Measurements from ENCODE around the gene EIF4A3.
"Not testable (repeated sequence)": the region's sequence is repeated elsewhere in the genome, so short reads cannot be mapped to it uniquely, and the experiment has no call there.

The EIF4A3 gene

GRCh38 chr17:80173126-80173525 lies 26.2 kb upstream of the EIF4A3 start:
- no peak for DNase-seq (ENCODE audit: low read depth, low spot score)

DNA sequence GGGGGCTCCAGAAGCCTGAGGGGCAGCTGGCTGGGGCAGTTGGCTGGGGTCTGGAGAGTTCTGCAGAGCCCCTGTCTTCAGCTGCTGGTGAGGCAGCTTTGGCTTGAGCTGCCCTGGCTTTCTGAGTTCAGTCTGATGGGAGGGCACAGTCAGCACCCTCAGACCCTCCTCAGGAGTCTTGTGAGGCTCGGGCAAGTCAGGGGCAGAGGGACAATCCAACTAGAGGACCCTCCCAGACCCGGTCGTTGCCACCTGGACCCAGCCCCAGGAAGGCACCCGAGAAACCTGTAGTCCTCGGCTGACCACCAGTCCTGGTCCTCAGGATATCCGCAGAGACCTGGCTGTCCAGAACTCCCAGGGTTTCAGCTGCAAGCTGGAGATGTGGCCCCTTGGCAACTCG lies 24.8 kb upstream of the EIF4A3 start:
- DNase-seq (ENCODE audit: low read depth, low spot score): no peak

- DNase-seq (ENCODE audit: low read depth, low spot score): no peak
Observed at GRCh38 chr17:80169784-80170500, 23.0 kb upstream of the EIF4A3 start, which contains the start of gene CARD14. Gene CARD14 (plus strand): TSS chr17:80170030. CDS start chr17:80181439, 11,409 bp downstream.

DNA sequence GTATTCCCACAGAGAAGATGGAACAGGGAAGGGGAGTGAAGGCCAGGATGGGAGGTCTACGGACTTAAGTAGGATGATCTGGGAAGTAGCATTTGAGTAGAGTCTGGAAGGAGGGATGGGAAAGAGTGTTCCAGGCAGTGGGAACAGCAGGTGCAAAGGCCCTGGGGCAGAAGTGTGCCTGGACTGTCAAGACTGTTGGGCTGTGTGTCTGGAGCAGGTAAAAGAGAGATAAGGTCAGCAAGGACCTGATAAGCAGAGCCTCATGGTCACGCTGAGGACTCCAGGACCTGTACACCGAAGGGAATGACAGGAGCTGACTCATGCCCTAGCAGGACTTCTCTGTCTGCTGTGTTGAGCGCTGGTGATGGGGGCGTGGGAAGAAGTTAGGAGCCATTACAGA lies 22.2 kb upstream of the EIF4A3 start:
- DNase-seq (ENCODE audit: low read depth, low spot score): no peak

GRCh38 chr17:80168371-80168770 lies 21.4 kb upstream of the EIF4A3 start:
- no peak for DNase-seq (ENCODE audit: low read depth, low spot score)

- DNase-seq (ENCODE audit: low read depth, low spot score): no peak
Observed at GRCh38 chr17:80166446-80166845, 19.5 kb upstream of the EIF4A3 start.

DNA sequence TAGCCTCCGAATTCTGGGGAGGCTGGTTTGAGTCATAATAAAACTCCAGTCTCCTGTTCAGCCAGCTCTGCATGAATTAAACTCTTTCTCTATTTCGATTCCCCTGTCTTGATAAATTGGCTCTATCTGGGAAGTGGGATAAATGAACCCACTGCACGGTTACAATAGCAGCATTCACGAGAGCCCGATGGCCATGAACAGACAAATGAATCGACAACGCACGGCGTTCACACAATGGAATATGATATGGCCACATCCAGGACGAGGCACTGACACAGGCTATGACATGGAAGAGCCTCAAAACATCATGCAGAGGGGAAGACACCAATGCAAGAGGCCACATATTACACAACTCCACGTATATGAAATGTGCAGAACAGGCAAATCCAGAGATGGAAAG lies 17.3 kb upstream of the EIF4A3 start:
- no peak for DNase-seq (ENCODE audit: low read depth, low spot score)

DNA sequence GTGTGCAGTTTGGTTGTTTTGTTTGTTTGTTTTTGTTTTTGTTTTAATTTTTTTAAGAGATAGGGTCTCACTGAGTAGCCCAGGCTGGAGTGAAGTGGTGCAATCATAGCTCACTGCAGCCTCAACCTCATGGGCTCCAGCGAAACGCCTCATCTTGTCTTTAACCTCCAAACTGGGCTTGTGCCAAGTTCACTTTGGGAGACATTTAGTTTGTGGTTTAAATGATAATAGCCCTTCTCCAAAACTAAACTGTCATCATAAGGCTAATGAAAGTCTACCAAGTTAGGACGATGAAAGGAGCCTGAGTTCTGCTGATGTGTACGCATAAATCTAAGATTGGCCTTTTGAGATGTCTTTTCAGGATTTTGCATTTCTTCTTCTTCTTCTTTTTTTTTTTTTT lies 16.4 kb upstream of the EIF4A3 start:
- no peak for DNase-seq (ENCODE audit: low read depth, low spot score)

GRCh38 chr17:80160536-80160935 lies 13.6 kb upstream of the EIF4A3 start:
- DNase-seq (ENCODE audit: low read depth, low spot score): no peak

DNA sequence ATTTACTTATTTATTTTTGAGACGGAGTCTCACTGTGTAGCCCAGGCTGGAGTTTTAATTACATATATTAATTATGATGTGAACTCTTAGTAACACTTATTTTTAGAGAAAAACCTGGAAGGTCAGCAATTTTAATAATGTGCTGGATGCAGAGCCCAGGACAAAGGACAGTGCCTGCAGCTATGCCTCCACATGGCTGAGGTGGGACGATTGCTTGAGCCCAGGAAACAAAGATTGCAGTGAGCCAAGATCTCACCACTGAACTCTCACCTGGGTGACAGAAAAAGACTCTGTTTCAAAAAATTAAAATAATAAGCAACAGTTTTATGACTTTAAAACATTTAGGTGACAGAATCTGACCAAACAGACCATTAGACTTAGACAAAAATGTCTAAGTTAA lies 11.9 kb upstream of the EIF4A3 start:
- no peak for DNase-seq (ENCODE audit: low read depth, low spot score)

GRCh38 chr17:80155600-80155999 lies 8.7 kb upstream of the EIF4A3 start:
- not testable (repeated sequence) for DNase-seq (ENCODE audit: low read depth, low spot score)

DNA sequence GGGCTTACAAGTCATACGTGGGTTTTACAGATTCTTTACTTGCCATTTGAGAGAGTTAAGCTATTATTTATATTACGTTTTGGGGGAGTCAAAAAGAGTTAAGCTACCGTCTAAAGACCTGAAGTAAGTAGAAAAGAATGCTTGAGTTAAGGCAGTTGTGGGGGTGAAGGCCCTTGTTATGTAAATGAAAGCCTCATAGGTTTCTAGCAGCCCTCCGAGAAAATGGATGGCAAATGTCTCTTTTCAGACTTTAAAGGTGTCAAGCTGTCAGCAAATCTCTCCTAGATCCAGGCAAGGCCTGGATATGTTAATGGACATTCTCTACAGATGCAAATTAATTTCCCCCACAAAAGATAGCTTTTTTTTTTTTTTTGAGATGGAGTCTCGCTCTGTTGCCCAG lies 7.2 kb upstream of the EIF4A3 start:
- no peak for DNase-seq (ENCODE audit: low read depth, low spot score)

DNA sequence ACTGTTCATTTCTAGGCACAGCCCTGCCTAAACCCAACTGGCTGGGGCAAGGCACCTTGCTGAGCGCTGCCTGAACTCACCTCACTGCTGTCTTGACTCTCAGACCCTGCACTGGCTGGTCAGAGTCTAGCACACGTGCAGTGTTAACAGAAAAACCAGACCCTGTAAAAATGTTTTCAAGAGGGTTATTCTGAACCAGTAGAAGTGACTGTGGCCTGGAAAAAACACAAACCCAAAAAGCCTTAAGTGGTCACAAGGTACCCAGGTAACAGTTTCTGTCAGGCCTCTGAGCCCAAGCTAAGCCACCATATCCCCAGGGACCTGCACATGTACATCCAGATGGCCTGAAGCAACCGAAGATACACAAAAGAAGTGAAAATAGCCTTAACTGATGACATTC lies 6.1 kb upstream of the EIF4A3 start:
- DNase-seq (ENCODE audit: low read depth, low spot score): no peak

DNA sequence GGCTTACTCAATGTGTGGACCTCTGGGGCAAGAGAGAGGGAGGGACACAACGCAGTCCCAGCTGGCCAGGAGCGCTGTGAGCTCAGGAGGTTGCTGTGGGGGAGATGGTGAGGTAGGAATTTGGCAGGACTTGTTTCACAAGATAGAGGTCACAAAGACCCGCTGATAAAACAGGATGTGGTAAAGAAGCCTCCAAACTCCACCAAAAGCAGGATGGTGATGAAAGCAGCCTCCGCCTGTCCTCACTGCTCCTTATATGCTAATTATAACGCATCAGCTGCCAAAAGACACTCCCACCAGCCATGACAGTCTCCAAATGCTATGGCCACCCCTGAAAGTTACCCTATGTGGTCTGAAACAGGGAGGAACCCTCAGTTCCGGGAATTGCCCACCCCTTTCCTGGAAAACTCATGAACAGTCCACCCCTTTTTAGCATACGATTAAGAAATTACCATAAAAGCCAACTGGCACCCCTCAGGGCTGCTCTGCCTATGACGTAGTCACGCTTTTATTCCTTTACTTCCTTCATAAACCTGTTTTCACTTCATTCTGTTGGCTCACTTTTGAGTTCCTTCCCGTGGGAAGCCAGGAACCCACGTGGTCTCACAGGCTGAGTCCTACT lies 5.3 kb upstream of the EIF4A3 start:
- no peak for DNase-seq (ENCODE audit: low read depth, low spot score)

DNA sequence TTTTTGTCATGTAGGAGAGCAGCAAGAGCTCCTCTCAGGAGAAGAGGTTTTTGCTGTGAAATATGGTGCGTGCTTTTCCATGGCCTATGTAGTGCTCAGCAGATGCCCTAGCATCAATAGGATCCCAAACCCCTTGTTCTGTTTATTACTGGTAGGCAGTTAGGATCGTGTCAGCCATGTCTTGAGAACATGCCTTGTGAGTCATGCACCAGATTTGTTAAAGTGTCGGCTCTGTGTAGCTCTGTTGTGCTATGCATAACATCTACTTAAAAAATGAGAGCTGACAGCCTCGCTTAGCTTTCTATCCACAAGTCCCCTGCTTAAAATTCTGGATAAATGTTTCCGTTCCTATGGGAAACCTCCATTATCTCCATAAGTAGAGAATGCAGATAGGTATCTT lies 4.4 kb upstream of the EIF4A3 start:
- DNase-seq (ENCODE audit: low read depth, low spot score): no peak

DNA sequence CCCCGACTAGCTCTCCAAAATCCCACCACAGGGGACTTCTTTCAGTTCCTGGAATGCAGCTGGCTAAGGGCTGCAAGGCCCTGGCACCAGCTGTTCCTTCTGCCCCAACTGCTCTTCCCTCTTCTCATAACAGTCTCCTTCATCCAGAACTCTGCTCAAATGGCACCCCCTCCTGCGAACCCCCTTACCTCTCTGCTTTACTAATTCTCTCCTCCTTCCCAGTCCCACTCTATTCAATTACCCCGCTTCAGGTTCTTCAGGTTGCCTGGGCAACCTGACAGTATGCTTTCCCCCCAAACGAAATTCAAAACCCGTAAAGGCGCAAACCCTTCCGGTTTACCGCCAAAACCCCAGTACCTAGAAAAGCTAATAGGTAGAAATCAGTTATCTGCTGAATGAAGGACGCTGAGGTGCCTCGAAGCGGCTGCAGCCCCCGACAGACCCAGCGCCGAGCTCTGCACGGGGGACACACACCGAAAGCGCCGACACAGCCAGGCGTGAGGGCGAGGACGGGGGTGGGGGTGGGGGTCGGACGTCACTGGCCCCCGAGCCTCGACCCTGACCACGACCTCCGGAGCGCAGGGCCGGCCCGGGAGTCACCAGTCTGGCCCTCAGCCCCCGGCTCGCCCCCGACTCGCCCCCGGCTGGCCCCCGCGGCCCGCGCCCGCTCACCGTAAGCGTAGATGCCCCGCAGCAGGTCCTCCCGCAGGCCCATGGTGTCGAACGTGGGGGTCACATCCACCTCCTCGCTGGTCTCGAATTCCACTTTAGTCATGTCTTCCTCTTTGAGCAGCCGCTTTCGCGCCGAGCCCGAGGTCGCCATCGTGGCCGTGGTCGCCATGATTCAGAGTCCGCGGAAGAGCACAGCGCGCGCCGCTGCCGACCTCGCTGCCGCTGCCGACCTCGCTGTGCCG lies 550 bp downstream of the EIF4A3 start:
- no peak for DNase-seq (ENCODE audit: low read depth, low spot score)

DNA sequence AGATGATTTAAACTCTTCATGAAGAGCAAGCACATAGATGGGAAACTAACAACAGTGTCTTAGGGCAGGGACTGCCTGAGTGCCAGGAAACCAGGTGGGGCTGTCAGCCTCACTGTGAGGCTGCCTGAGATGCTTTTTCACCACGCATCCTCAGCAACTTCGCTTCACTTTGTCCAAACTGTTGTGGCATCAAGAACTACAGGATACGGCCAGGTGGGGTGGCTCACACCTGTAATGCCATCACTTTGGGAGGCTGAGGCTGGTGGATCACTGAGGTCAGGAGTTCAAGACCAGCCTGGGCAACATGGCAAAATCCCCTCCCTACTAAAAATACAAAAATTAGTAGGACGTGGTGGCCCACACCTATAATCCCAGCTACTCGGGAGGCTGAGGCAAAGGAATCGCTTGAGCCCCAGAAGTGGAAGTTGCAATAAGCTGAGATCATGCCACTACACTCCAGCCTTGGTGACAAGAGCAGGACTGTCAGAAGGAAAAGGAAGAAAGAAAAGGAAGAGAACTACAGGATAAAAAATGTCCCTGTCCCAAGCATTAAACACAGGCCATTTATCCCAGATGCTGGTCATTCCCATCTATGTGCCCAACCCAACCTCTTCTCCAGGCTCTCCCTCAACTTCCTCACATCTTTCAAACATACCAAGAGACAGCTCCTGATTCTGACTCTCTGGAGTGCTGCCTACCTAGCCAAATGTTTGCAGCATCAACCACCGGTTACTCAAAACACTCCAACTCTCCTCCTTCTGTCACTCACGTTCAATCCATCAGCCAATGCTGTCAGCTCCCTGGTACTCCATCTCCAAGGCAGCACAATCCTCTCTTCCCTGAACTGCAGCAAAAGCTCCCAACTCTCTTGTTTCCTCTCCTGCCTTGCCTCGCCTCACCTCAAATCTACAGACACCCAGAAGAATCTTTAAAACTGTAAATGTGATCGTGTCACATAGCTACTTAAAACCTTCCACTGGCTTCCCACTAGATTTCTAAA lies 1.6 kb downstream of the EIF4A3 start:
- DNase-seq (ENCODE audit: low read depth, low spot score): no peak

GRCh38 chr17:80142929-80143328 lies 4.0 kb downstream of the EIF4A3 start:
- DNase-seq (ENCODE audit: low read depth, low spot score): no peak

DNA sequence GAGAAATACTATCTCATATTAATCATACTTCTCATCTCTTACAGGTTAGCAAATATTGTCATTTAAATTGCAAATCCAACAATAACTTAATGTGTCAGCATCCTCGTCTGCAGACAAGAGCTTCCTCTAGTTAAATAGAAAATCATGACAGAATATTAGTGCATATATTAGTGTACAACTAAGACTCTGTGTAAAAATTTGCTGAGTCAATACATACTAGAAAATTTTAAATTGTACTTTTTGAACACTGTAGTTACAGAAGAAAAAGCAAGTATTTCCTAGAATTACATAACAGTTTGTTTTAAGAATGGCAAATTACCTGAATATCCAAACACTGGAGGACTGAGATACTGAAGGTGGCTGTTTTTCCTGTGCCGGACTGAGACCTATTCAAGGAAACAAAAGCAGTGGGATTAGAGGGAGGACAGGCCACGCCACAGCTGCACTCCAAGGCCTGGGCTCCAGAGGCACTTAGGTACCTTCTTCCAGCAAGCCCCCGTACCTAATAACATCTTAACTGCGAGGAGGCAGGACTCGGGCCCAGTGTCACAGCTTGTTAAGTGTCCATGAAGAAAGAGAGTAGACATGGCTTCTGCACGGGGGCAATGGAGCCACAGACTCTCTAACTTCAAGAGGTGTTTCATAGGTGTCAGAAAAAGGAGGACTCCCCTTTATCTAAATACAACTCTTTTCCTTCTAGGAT lies 5.3 kb downstream of the EIF4A3 start:
- no peak for DNase-seq (ENCODE audit: low read depth, low spot score)

- DNase-seq (ENCODE audit: low read depth, low spot score): no peak
Observed at GRCh38 chr17:80138856-80139426, 8.0 kb downstream of the EIF4A3 start.
